ENCODE data around the gene ENOX1. TPM values are rescaled to one million over a fixed set of nuclear protein-coding genes. Genes with fewer than 3 reads are reported as not detected.

The ENOX1 gene
- total RNA-seq, 1 experiment from 2014 or later, result 1.8 TPM

- BruUV-seq (replicated peaks), result no TSS peak
Observed at GRCh38 chr13:43730642-43731041, 56.1 kb downstream of the ENOX1 start.

GRCh38 chr13:43728421-43728820 lies 58.4 kb downstream of the ENOX1 start:
- Mint-ChIP-seq H3K27ac (ENCODE audit: low read depth, unreplicated experiment) (no peak overlapping the region), H3K4me1 (ENCODE audit: insufficient read depth, unreplicated experiment) (peaks cover 10% of the 10 kb centered on the region), H3K27me3 (ENCODE audit: insufficient read depth, unreplicated experiment) (no peaks in the 10 kb centered on the region), H3K4me3 (ENCODE audit: unreplicated experiment) (no peak overlapping the region), H3K9me3 (ENCODE audit: unreplicated experiment) (no peaks in the 10 kb centered on the region), H3K36me3 (ENCODE audit: insufficient read depth, unreplicated experiment) (no peaks in the 10 kb centered on the region)
- POLR2A ChIA-PET, result interaction anchor here (0.5 to 0.7 kb wide), 2 partner anchors 83 to 253 kb away, joined by 3 read pairs; no protein-coding TSS in a partner anchor
- no peak for DNase-seq (ENCODE audit: unreplicated experiment)
- no peak for TF ChIP-seq CTCF (IDR thresholded peaks at IDR 0.05; ENCODE audit: unreplicated experiment)
- intact Hi-C loops (cut with micrococcal nuclease), result no loop called here
- BruUV-seq (replicated peaks), result no TSS peak
- CTCF ChIA-PET, result no interaction called here

More at GRCh38 chr13:43730642-43731041, 56.1 kb downstream of the ENOX1 start:
- Mint-ChIP-seq H3K4me3 (ENCODE audit: unreplicated experiment) (no peak overlapping the region), H3K27me3 (ENCODE audit: insufficient read depth, unreplicated experiment) (no peaks in the 10 kb centered on the region), H3K4me1 (ENCODE audit: insufficient read depth, unreplicated experiment) (peaks cover 10% of the 10 kb centered on the region), H3K9me3 (ENCODE audit: unreplicated experiment) (no peaks in the 10 kb centered on the region), H3K36me3 (ENCODE audit: insufficient read depth, unreplicated experiment) (no peaks in the 10 kb centered on the region), H3K27ac (ENCODE audit: low read depth, unreplicated experiment) (no peak overlapping the region)
- TF ChIP-seq CTCF (IDR thresholded peaks at IDR 0.05; ENCODE audit: unreplicated experiment), result no peak
- CTCF ChIA-PET, result interaction anchor here (0.7 to 0.8 kb wide), 2 partner anchors 34 to 105 kb away, joined by 3 read pairs; no protein-coding TSS in a partner anchor
- POLR2A ChIA-PET, result no interaction called here
- intact Hi-C loops (cut with micrococcal nuclease), result no loop called here
- DNase-seq (ENCODE audit: unreplicated experiment), result peak; percentile 49

GRCh38 chr13:43727856-43728255 lies 58.9 kb downstream of the ENOX1 start:
- POLR2A ChIA-PET, result interaction anchor here (0.7 kb wide), 1 partner anchor 82 kb away, joined by 3 read pairs; no protein-coding TSS in a partner anchor
- Mint-ChIP-seq H3K27ac (ENCODE audit: low read depth, unreplicated experiment) (no peak overlapping the region), H3K27me3 (ENCODE audit: insufficient read depth, unreplicated experiment) (no peaks in the 10 kb centered on the region), H3K9me3 (ENCODE audit: unreplicated experiment) (no peaks in the 10 kb centered on the region), H3K4me1 (ENCODE audit: insufficient read depth, unreplicated experiment) (peaks cover 10% of the 10 kb centered on the region), H3K36me3 (ENCODE audit: insufficient read depth, unreplicated experiment) (no peaks in the 10 kb centered on the region), H3K4me3 (ENCODE audit: unreplicated experiment) (no peak overlapping the region)
- no peak for TF ChIP-seq CTCF (IDR thresholded peaks at IDR 0.05; ENCODE audit: unreplicated experiment)
- no peak for DNase-seq (ENCODE audit: unreplicated experiment)
- intact Hi-C loops (cut with micrococcal nuclease), result no loop called here
- CTCF ChIA-PET, result no interaction called here
- no TSS peak for BruUV-seq (replicated peaks)

- no TSS peak for BruUV-seq (replicated peaks)
- peaks cover 8% of the 10 kb centered on the region for H3K4me1 Mint-ChIP-seq (ENCODE audit: insufficient read depth, unreplicated experiment)
- H3K36me3 Mint-ChIP-seq (ENCODE audit: insufficient read depth, unreplicated experiment), result no peaks in the 10 kb centered on the region
- no peak for DNase-seq (ENCODE audit: unreplicated experiment)
- POLR2A ChIA-PET, result no interaction called here
- CTCF ChIA-PET, result interaction anchor here (0.6 to 0.7 kb wide), 3 partner anchors 30 to 88 kb away, joined by 3 read pairs; no protein-coding TSS in a partner anchor
- no peak overlapping the region for H3K4me3 Mint-ChIP-seq (ENCODE audit: unreplicated experiment)
- no peak for TF ChIP-seq CTCF (IDR thresholded peaks at IDR 0.05; ENCODE audit: unreplicated experiment)
- H3K27ac Mint-ChIP-seq (ENCODE audit: low read depth, unreplicated experiment), result no peak overlapping the region
- H3K9me3 Mint-ChIP-seq (ENCODE audit: unreplicated experiment), result no peaks in the 10 kb centered on the region
- H3K27me3 Mint-ChIP-seq (ENCODE audit: insufficient read depth, unreplicated experiment), result no peaks in the 10 kb centered on the region
- intact Hi-C loops (cut with micrococcal nuclease), result no loop called here
Observed at GRCh38 chr13:43725460-43725859, 61.3 kb downstream of the ENOX1 start.

Data from MCF 10A (cell line).